CD4-positive, alpha-beta T cell treated with Interleukin-6 for 4 hours (primary cell): ENCODE measurements around the gene EDN2.

Source experiments
- DNase-seq: peaks from one replicate; pipeline ENCODE4 v3.0.0-alpha.2; 2020; ENCODE audit warnings: mixed read lengths

The EDN2 gene

DNA sequence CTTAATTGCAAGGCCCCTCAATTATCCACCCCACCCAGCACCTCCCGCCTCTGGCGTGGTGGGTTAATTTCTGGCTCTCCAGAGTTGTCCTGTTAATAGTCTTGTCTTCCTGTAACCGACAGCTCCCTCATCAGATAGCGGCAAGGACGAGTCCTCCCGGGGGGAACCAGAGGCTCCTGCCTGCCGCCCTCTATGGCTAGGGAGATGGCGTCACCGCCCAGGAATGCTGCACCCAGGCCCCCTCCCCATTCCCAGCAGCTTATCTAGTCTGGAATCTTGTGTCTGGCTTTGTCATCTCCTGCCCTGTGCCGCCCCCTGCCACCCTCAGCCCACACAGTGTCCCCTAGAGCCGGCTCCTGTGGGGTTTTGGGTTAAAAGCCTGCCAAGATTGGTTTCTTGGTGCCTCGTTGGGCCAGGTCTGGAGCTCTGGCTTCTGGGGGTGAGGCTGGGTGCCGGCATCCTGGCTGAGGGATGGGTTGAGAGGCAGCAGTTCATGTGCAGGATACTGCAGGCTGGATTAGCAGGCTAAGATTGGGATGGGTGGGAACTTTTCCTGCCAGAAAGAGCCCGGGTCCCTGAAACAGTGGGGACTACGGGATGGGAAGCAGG is 48.8 kb downstream of the EDN2 start:
- no peak for DNase-seq

DNA sequence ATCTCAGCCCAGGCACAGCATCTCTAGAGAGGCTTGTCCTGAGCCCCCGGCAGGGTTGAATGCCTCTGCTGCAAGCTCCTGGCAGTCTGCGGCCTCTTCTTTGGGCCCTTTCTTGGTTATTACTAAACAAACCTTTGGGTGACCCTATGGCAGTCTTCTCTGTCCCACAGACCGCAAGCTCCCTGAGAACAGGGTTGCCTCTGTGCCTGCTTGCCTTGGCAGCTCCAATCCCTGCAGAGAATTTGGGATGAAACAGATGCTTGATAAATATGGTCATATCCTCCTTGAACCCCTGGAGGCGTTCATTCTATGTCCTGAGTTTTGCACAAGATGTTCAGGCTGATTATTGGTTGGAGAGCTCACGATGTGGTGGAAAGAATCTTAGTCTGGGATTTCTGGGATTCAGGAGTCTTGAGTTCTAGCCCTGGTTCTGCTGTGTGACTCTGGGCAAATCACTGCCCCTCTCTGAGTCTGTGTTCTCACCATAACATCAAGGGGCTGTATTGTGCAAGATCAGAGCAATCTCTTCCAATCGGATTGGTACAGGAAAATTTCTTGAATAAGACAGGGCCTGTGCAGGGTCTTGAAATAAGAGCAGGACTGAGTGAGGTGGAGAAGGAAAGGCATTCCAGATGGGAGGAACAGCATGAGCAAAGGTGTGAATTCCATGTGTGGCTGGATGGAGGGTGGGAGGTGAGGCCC is 49.6 kb downstream of the EDN2 start:
- DNase-seq: no peak

DNA sequence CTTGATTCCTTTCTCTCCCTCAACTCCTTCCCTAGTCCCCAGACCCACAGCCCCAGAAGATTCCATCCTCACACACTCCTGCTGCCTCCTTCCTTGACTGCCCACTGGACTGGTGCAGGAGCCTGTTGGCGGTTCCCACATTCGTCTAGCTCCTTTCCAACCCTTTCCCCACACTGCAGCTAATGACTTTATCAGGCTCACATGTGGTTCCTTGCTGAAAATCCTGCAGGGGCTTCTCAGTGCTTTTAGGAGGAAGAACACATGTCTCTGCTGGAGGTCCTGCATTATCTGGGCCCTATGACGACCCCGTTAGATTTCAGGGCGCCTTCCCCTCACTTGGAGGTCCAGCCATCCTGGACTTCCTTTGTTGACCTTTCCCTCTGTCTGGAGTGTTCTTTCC is 50.2 kb downstream of the EDN2 start:
- no peak for DNase-seq

DNA sequence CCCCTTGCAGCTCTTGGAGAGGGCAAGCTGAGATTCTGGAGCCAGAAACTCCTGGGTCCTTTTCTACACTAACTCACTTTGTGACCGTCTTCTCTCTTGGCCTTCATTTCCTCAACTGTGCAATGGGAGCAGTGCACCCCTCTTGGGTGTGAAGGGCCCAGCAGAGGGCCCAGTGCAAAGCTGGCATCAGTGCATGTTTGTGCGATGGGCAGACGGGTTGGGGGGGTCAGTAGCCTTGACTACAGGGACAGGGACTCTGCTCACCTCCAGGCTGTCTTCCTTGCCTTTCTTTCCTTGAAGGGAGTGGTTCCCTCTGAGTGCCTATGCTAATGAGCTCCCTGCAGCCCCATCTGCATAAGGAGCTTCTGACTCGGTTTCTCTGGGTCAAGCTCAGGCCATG is 51.0 kb downstream of the EDN2 start:
- no peak for DNase-seq

DNA sequence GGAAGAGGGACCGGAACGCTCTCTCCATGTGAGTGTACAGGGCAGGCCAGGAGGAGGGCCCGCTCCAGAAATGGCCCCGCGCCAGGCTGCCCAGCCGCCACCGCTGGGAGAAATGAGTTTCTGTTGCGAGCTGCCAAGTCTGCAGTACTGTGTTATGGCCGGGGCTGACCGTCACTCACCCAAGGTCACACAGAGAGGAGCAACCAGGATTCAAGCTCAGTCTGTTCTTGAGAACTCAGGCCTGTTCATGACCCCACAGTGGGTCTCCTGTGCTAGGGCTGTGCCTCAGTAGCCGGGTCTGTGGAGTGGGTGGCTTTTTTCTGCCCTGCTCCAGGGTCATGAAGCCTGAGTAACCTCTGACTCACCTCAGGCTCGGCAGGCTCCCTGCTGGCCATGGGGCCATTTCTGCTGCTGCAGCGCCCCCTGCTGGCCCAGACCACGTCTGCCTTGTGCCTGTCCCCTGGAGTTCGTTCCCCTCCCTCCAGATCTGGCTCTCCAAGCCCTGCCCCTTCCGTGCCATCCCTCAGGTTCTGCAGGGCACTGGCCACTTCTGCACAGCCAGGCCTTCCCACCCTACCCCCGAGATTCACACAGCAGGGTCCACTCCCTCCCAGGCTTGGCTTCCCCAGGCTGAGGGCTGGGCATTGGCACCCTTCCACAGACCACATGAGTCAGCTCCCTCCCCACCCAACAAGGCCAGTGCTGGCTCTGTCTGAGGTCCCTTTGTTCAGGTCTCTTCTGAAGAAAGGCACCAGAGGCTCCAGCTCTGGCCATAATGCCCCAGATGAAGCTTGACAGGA is 51.8 kb downstream of the EDN2 start:
- DNase-seq: peak; percentile 73

DNA sequence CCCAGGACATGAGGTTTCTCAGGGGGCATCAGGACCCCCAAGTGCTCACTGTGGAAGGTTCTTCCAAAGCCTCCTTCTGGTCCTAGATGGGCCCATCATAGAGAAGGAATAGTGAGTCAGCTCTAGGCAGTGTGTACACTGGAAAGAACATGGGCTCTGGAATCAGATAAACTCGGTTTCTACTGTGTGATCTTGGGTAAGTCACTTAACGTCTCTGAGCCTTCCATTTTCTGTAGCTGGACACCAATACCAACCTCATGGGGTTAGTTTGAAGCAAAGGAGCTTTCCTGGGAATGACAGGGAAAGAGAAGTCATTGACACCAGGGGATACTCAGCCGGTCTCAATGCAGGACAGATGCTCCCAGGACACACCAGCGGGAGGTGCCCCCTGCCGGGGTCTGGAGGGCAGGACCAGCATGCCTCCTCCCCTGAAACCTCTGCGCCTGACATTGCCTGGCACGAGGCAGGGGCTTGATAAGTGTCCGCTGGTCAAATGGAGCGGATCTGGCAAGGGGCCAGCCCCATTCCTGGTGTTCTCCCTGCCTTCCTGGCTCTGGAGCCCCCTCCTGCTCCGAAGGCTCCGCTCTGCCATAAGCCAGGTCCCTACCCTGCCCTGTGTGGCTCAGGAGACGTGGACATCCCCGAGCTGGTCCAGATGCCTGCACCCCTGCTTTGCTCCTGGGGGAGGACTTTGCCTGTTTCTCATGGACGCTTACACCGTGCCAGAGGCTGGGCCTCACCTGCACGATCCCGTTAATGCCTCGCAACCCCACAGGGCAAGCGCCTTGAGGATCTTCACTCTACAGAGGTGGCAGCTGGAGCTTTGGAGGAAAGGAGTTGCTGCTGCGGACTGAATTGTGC is 52.8 kb downstream of the EDN2 start:
- no peak for DNase-seq

DNA sequence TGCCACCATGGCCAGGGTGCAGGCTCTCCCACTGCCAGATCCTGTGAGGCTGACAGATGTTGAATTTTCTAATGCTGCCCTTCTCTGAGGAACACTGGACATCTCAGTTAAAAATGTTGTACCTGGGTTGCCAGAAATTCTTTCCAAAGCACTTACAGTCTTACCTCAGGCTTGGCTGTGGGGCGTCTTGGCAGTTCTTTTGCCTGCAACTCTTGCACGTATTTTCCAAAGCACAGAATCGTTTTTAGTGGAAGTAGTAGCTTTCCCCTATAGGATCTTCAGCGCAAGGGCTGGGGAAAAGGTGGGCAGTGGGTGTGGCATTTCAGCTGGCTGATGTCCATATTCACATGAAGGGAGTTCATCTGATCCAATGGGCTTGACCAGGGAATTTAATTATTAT is 53.9 kb downstream of the EDN2 start:
- DNase-seq: no peak

DNA sequence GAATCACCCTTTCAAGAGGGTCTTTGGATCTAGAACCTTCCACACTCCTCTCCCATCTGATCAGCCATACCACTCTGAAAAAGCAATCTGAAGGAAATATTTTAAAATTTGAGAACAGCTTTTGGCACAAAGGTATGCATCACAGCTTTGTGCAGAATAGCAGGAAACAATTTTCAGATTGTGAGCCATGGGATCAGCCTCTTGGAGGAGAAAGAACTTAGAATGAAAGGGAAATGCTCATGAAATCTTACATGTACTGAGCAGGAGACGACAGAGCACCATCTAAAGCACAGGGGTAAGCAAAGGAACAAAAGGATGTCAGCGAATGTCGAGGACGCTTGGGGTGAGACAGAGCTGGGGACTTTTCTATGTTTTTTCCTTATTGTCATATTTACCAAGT is 54.4 kb downstream of the EDN2 start:
- no peak for DNase-seq

DNA sequence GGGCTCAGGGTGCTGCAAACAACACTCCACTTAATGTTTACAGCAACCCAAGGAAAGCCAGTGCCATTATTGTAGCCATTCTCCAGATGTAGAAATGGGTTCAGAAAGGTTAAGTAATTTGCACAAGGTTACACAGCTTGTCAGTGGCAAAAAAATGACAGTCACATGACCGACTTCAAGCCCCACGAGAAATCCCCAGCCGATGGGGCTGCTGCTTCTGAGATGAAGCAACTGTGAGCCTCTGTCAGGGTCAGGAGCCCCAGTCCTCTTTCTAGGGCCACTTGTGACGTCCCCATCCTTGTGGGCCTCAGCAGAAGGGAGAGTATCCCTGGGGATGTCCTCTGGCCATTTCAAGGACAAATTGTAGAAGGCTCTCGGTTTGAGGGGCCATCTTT is 54.8 kb downstream of the EDN2 start:
- no peak for DNase-seq
